GM10248 (cell line): ENCODE data around the gene C20orf204.
A peak's percentile ranks its signal among the peaks of the same experiment; 100 is the strongest.

Experiments
- CTCF ChIA-PET: fragments of 300-600 bp; sonication (Branson Sonifier 250); formaldehyde crosslinking; extraction: SDS; loops from one replicate; lab custom pipeline; 2021; ENCODE audit warnings: antibody characterized with exemption; lab: Yijun Ruan, JAX
- POLR2A ChIA-PET: fragments of 350-650 bp; sonication (Branson Sonifier 250); formaldehyde crosslinking; extraction: SDS; loops from one replicate; lab custom pipeline; 2020; ENCODE audit warnings: antibody characterized with exemption; lab: Yijun Ruan, JAX
- DNase-seq: peaks from one replicate; pipeline ENCODE4 v3.0.0; 2012; ENCODE audit errors: extremely low spot score
- TF ChIP-seq, protein P1 (sequence below): IDR thresholded peaks from 2 replicates; pipeline ENCODE4 v1.5.1; 2012; ENCODE audit warnings: mild to moderate bottlenecking, low read depth; ENCODE audit errors: extremely low read depth, missing control alignments, control extremely low read depth

C20orf204 gene

DNA sequence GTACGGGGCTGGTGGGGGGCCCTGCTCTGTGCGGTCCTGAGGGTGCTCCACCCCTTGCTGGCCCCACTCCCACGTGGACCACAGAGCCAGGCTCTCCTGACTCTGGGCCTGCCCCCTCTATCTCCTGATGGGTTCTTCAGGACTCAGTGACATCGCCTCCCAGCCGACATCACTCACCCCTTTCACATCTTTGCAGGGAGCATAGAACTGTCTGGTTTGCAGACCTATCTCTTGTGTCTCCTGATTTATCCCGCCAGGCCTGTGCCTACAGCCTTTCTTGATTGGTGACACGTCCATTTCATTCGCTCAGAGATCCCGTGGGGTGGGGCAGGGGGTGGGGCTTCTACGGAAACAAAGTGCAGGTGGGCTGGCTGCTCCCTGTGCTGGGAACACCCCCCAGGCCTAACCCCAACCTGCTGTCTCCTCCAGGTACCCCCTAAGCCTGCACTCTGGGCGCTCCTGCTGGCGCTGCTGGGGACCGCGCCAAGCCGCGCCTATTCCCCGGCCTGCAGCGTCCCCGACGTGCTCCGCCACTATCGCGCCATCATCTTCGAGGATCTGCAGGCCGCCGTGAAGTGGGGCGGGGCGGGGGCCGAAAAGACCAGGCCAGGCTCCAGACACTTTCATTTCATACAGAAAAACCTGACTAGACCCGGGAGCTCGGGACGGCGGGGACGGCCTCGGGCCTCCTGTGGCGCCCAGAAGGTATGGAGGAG, 1.7 kb downstream of the C20orf204 start:
- TF ChIP-seq, protein P1, sequence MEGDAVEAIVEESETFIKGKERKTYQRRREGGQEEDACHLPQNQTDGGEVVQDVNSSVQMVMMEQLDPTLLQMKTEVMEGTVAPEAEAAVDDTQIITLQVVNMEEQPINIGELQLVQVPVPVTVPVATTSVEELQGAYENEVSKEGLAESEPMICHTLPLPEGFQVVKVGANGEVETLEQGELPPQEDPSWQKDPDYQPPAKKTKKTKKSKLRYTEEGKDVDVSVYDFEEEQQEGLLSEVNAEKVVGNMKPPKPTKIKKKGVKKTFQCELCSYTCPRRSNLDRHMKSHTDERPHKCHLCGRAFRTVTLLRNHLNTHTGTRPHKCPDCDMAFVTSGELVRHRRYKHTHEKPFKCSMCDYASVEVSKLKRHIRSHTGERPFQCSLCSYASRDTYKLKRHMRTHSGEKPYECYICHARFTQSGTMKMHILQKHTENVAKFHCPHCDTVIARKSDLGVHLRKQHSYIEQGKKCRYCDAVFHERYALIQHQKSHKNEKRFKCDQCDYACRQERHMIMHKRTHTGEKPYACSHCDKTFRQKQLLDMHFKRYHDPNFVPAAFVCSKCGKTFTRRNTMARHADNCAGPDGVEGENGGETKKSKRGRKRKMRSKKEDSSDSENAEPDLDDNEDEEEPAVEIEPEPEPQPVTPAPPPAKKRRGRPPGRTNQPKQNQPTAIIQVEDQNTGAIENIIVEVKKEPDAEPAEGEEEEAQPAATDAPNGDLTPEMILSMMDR, result peak; percentile 11
- DNase-seq, result peak; percentile 63
- CTCF ChIA-PET, result interaction anchor here (0.7 to 7.4 kb wide), 19 partner anchors 10 to 499 kb away, joined by 3 to 116 read pairs (median 12); partner anchors contain the start of genes PRPF6, SAMD10, SOX18 and TCEA2
- POLR2A ChIA-PET, result interaction anchor here (0.5 to 2.5 kb wide), 4 partner anchors 10 to 65 kb away, joined by 3 to 8 read pairs (median 7); partner anchors contain the start of genes PRPF6 and SAMD10

DNA sequence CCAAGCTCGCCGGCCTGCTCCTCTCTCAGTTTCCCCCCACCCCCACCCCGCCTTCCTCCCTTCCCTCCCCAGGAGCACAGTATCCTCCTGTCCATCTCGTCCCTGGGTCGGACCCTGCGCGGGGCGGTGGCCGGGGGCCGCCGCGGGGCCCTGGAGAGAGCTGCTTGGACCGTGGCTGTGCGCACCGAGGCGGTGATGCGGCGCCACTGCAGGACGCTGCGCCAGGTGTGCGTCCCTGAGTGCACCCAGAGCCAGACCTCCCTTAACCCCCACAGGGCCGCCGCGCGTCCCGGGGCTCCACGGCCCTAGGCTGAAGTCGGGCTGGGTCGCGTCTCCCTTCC, 2.2 kb downstream of the C20orf204 start:
- no peak for DNase-seq
- TF ChIP-seq, protein P1, result peak; percentile 6
- ChIA-PET CTCF (interaction anchor here (0.7 to 7.4 kb wide), 24 partner anchors 9 to 499 kb away, joined by 3 to 116 read pairs (median 8); partner anchors contain the start of genes PRPF6, SAMD10, SOX18 and TCEA2), POLR2A (interaction anchor here (0.5 to 3.0 kb wide), 2 partner anchors 58 to 157 kb away, joined by 3 to 10 read pairs; partner anchors contain the start of genes PRPF6 and SAMD10)

DNA sequence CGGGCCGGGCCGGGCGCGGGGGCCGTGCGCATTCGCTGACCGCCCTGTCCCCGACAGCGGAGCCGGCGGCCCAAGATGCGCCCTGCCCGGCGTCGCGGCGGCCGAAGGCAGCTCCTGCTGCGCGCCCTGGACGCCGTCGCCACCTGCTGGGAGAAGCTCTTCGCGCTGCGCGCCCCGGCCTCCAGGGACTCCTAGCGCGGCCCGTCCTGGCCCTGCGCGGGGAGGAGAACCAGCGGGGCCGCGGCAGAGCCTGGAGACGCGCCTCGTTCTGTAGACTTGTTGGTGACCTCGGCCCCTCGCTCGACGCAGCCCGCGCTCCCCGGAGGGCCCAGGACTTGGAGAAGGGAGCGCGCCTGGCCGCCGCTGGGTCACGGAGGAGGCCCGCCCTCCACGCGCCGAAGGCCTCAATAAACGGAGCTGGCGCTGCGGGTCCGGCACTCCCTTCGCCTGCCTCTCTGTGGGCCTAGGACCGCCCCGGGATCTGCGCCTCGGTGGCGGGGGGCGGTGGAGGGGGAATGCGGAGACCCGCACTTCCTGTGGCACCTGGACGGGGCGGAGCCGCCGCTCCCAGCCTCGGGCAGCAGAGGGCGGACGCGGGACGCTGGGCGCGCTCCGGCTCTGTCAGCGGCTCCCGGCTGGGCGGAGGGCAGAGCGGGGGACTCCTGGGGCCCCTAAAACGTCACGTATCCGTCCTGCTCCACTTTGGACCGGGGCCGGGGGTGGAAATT, 2.7 kb downstream of the C20orf204 start:
- TF ChIP-seq, protein P1, result peak; percentile 82
- ChIA-PET CTCF (interaction anchor here (0.7 to 7.4 kb wide), 31 partner anchors 9 to 500 kb away, joined by 3 to 116 read pairs (median 5); partner anchors contain the start of genes PRPF6, SAMD10, SOX18 and TCEA2), POLR2A (interaction anchor here (0.5 to 3.0 kb wide), 3 partner anchors 59 to 157 kb away, joined by 3 to 10 read pairs (median 6); partner anchors contain the start of genes PRPF6 and SAMD10)

DNA sequence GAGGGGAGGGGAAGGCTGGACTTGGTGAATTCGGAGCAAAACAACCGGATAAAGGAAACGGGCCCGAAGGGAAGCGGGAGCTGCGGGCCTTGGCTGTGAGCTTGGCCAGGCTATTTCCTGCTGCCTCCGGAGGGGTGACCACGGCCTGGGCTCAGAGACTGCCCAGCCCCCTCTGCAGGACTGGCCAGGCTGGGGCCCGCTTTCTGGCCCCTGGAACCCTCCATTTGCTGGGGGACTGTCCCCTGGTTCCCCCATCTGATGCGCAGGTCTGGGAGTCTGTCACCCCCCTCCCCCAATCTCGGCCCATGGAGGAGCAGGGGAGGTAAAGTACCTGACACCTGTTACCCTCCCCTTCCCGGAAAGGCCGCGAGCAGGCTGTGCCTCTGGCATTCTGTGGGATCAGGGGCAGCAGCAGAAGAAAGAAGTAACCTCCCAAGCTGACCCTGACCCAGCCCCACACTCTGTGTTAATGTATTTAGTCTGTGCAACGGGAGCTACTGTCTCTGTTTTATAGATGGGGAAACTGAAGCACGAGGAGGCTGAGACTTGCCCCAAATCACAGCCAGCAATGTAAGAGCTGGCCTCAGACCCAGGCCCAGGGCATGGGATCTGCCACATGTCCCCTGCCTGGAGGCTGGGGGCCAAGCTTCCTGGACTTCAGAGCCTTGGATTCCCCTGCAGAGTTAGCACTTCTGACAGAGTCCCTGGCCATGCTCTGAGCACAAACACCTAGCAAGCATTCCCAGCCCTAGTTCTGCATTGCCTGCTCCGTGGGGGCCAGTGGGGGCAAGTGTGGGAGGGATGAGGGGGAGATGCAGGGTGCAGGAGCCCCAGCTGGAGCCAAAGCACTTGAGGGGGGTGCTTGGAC, 3.5 kb downstream of the C20orf204 start:
- POLR2A ChIA-PET, result interaction anchor here (2.0 to 3.0 kb wide), 2 partner anchors 59 to 81 kb away, joined by 6 to 10 read pairs; partner anchors contain the start of genes PRPF6 and SAMD10
- TF ChIP-seq, protein P1, result no peak
- CTCF ChIA-PET, result interaction anchor here (0.7 to 7.4 kb wide), 24 partner anchors 8 to 478 kb away, joined by 3 to 116 read pairs (median 8); partner anchors contain the start of genes LKAAEAR1, PRPF6, SAMD10 and SOX18
- no peak for DNase-seq

More for the DNA sequence above, 2.7 kb downstream of the C20orf204 start:
- peak; percentile 87 for DNase-seq

DNA sequence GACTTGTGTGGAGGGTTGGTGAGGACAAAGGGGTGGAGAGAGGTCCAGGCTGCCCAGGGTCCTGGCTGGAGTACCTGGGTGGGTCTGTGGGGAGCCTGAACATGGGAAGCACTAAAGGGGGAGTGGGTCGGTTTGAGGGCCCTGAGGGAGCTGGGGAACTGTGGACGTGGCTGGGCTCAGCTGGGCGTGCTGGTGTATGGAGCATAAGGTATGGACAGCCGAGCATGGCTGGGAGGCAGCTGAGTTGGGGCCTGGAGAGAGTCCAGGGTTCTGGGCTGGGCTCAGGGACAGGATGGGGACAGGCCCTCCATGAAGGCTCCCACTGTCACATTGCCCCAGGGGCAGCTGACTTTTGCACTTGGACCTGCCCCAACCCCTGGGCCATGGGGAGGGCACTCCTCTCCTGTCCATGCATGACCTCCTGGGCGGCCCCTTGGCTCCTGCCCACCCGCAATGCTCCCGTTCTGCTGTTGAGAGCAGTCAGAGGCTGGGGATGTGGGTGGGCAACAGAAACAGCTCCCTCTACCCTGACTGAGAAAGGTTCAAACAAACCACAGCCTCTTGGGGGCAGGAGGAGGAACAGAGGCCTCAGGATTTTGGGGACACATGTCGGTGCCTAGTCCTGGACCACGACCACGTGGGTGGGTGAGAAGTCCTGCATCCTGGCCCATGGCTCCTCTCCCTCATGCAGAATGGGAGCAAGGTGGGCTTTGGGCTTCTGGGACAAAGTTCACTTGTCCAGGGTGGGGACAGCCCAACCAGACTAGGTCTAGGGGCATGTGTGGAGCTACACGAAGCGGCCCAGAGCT, 4.5 kb downstream of the C20orf204 start:
- ChIA-PET POLR2A (interaction anchor here (2.0 to 3.0 kb wide), 2 partner anchors 60 to 81 kb away, joined by 6 to 10 read pairs; partner anchors contain the start of genes PRPF6 and SAMD10), CTCF (interaction anchor here (0.8 to 7.4 kb wide), 17 partner anchors 12 to 81 kb away, joined by 3 to 116 read pairs (median 13); partner anchors contain the start of genes LKAAEAR1, PRPF6, SAMD10 and SOX18)
- TF ChIP-seq, protein P1, result no peak
- no peak for DNase-seq
